ENCODE data around the gene PARN.
"Not testable (repeated sequence)": the region's sequence is repeated elsewhere in the genome, so short reads cannot be mapped to it uniquely, and the experiment has no call there.

PARN gene

GRCh38 chr16:14395710-14396304 lies 234.3 kb downstream of the PARN start:
- not testable (repeated sequence) for DNase-seq

- DNase-seq: no peak
Observed at GRCh38 chr16:14394834-14395233, 235.2 kb downstream of the PARN start.

- no peak for DNase-seq
Observed at GRCh38 chr16:14392960-14393359, 237.1 kb downstream of the PARN start.

GRCh38 chr16:14389359-14389758 lies 240.7 kb downstream of the PARN start:
- no peak for DNase-seq

GRCh38 chr16:14388243-14388642 lies 241.8 kb downstream of the PARN start:
- DNase-seq: no peak

GRCh38 chr16:14386115-14386514 lies 243.9 kb downstream of the PARN start:
- no peak for DNase-seq

Measured in NCI-H2107 (cell line).